T-helper 2 cell (primary cell): ENCODE data around the gene PTPN11.
"Not testable (repeated sequence)": the region's sequence is repeated elsewhere in the genome, so short reads cannot be mapped to it uniquely, and the experiment has no call there.

Experiments
- DNase-seq, 5 experiments: peaks; one replicate each; pipeline versions ENCODE4 v3.0.0 to v3.0.0-alpha.2; 2012 to 2022

Gene PTPN11

GRCh38 chr12:112515868-112516267 is 97.1 kb downstream of the PTPN11 start:
- DNase-seq = no peak

GRCh38 chr12:112517730-112518364 is 99.1 kb downstream of the PTPN11 start:
- no peak for DNase-seq

GRCh38 chr12:112518365-112518735 is 99.6 kb downstream of the PTPN11 start:
- no peak for DNase-seq

GRCh38 chr12:112519841-112520340 is 101.1 kb downstream of the PTPN11 start:
- not testable (repeated sequence) for DNase-seq

GRCh38 chr12:112523856-112524255 is 105.1 kb downstream of the PTPN11 start:
- no peak for DNase-seq

- no peak for DNase-seq
Measured at GRCh38 chr12:112524269-112524668, 105.5 kb downstream of the PTPN11 start.

- DNase-seq = no peak
Measured at GRCh38 chr12:112524676-112525425, 106.1 kb downstream of the PTPN11 start.

- DNase-seq = no peak
Measured at GRCh38 chr12:112525426-112525809, 106.7 kb downstream of the PTPN11 start.

- DNase-seq = no peak
Measured at GRCh38 chr12:112527082-112527481, 108.3 kb downstream of the PTPN11 start.

- DNase-seq = no peak
Measured at GRCh38 chr12:112527501-112527900, 108.8 kb downstream of the PTPN11 start.

GRCh38 chr12:112528521-112528920 is 109.8 kb downstream of the PTPN11 start:
- no peak for DNase-seq

GRCh38 chr12:112530941-112531340 is 112.2 kb downstream of the PTPN11 start:
- no peak for DNase-seq

GRCh38 chr12:112532106-112532505 is 113.4 kb downstream of the PTPN11 start:
- no peak for DNase-seq

- DNase-seq = no peak
Measured at GRCh38 chr12:112533528-112533927, 114.8 kb downstream of the PTPN11 start.

GRCh38 chr12:112535017-112535416 is 116.3 kb downstream of the PTPN11 start:
- no peak for DNase-seq

GRCh38 chr12:112535637-112536366 is 117.1 kb downstream of the PTPN11 start:
- no peak for DNase-seq

GRCh38 chr12:112536367-112536730 is 117.6 kb downstream of the PTPN11 start:
- no peak for DNase-seq

- no peak for DNase-seq
Measured at GRCh38 chr12:112537710-112538396, 119.1 kb downstream of the PTPN11 start.

- DNase-seq = no peak
Measured at GRCh38 chr12:112538740-112539139, 120.0 kb downstream of the PTPN11 start.

GRCh38 chr12:112539221-112539620 is 120.5 kb downstream of the PTPN11 start:
- DNase-seq = no peak

GRCh38 chr12:112540021-112540420 is 121.3 kb downstream of the PTPN11 start:
- DNase-seq = no peak

- no peak for DNase-seq
Measured at GRCh38 chr12:112543751-112544150, 125.0 kb downstream of the PTPN11 start.

GRCh38 chr12:112546339-112546738 is 127.6 kb downstream of the PTPN11 start:
- DNase-seq = no peak
